ENCODE results near the gene B3GAT2. TPM values are rescaled to one million over a fixed set of nuclear protein-coding genes. Genes with fewer than 3 reads are reported as not detected.
"Not testable (repeated sequence)": the region's sequence is repeated elsewhere in the genome, so short reads cannot be mapped to it uniquely, and the experiment has no call there.

The B3GAT2 gene
- total RNA-seq, 1 donor from 2014 or later: 0.52 TPM

GRCh38 chr6:70967049-70967448, 10.2 kb upstream of the B3GAT2 start:
- H3K27me3 ChIP-seq (ENCODE audit: control insufficient read depth in 3 of 3, insufficient read depth in 3 of 3, low read length in 3 of 3): no peaks in the 10 kb centered on the region
- no peaks in the 10 kb centered on the region for H3K4me1 ChIP-seq (ENCODE audit: control insufficient read depth in 3 of 3, insufficient read depth in 3 of 3, low read length in 3 of 3)
- H3K36me3 ChIP-seq (ENCODE audit: control insufficient read depth in 3 of 3, insufficient read depth in 3 of 3, low read length in 3 of 3): no peaks in the 10 kb centered on the region
- no peaks in the 10 kb centered on the region for H3K9me3 ChIP-seq (ENCODE audit: control insufficient read depth in 3 of 3, low read length in 3 of 3)
- no peak overlapping the region for H3K27ac ChIP-seq (ENCODE audit: low read depth, low read length)
- H3K9ac ChIP-seq (ENCODE audit: low read depth in 1 of 3, low read length in 3 of 3): no peak overlapping the region
- H3K4me3 ChIP-seq (ENCODE audit: low read length in 3 of 3): no peak overlapping the region

GRCh38 chr6:70957284-70957617, 391 bp upstream of the B3GAT2 start:
- H3K4me3 ChIP-seq (ENCODE audit: low read length in 3 of 3): peak overlapping the region; percentile 60 to 74 (median 66)
- no peak overlapping the region for H3K27ac ChIP-seq (ENCODE audit: low read depth, low read length)
- H3K27me3 ChIP-seq (ENCODE audit: control insufficient read depth in 3 of 3, insufficient read depth in 3 of 3, low read length in 3 of 3): peaks cover 24 to 45% (median 29%) of the 10 kb centered on the region in 3 donors
- no peaks in the 10 kb centered on the region for H3K36me3 ChIP-seq (ENCODE audit: control insufficient read depth in 3 of 3, insufficient read depth in 3 of 3, low read length in 3 of 3)
- H3K9me3 ChIP-seq (ENCODE audit: control insufficient read depth in 3 of 3, low read length in 3 of 3): no peaks in the 10 kb centered on the region
- peaks cover 13 to 20% (median 17%) of the 10 kb centered on the region in 3 donors for H3K4me1 ChIP-seq (ENCODE audit: control insufficient read depth in 3 of 3, insufficient read depth in 3 of 3, low read length in 3 of 3)
- peak overlapping the region; percentile 14 to 47 (median 23) for H3K9ac ChIP-seq (ENCODE audit: low read depth in 1 of 3, low read length in 3 of 3)

DNA sequence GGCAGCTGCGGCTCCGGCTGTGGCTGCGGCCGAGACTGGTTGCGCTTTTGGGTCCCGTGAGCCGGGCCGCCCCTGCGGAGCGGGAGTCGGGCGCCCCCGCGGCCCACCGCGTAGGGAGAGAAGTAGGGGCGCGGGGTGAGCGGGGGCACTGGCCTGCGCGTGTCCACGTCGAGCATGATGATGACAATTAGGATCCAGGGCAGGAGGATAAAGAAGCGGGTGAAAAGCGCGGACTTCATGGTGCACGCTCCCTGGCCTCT, 739 bp downstream of the B3GAT2 start:
- Histone ChIP-seq H3K4me1 (ENCODE audit: control insufficient read depth in 3 of 3, insufficient read depth in 3 of 3, low read length in 3 of 3) (peaks cover 13 to 20% (median 17%) of the 10 kb centered on the region in 3 donors), H3K27me3 (ENCODE audit: control insufficient read depth in 3 of 3, insufficient read depth in 3 of 3, low read length in 3 of 3) (peaks cover 24 to 45% (median 29%) of the 10 kb centered on the region in 3 donors), H3K9ac (ENCODE audit: low read depth in 1 of 3, low read length in 3 of 3) (peak overlapping the region in 1 of 3 donors; percentile 33), H3K27ac (ENCODE audit: low read depth, low read length) (no peak overlapping the region), H3K9me3 (ENCODE audit: control insufficient read depth in 3 of 3, low read length in 3 of 3) (no peaks in the 10 kb centered on the region), H3K36me3 (ENCODE audit: control insufficient read depth in 3 of 3, insufficient read depth in 3 of 3, low read length in 3 of 3) (no peaks in the 10 kb centered on the region), H3K4me3 (ENCODE audit: low read length in 3 of 3) (peak overlapping the region; percentile 45 to 74 (median 66))

GRCh38 chr6:70955441-70956190, 1.2 kb downstream of the B3GAT2 start:
- H3K9me3 ChIP-seq (ENCODE audit: control insufficient read depth in 3 of 3, low read length in 3 of 3): no peaks in the 10 kb centered on the region

GRCh38 chr6:70954750-70955149, 2.1 kb downstream of the B3GAT2 start:
- Histone ChIP-seq H3K9ac (ENCODE audit: low read depth in 1 of 3, low read length in 3 of 3) (no peak overlapping the region), H3K9me3 (ENCODE audit: control insufficient read depth in 3 of 3, low read length in 3 of 3) (no peaks in the 10 kb centered on the region), H3K27me3 (ENCODE audit: control insufficient read depth in 3 of 3, insufficient read depth in 3 of 3, low read length in 3 of 3) (peaks cover 24 to 45% (median 29%) of the 10 kb centered on the region in 3 donors), H3K27ac (ENCODE audit: low read depth, low read length) (no peak overlapping the region), H3K36me3 (ENCODE audit: control insufficient read depth in 3 of 3, insufficient read depth in 3 of 3, low read length in 3 of 3) (no peaks in the 10 kb centered on the region), H3K4me3 (ENCODE audit: low read length in 3 of 3) (no peak overlapping the region), H3K4me1 (ENCODE audit: control insufficient read depth in 3 of 3, insufficient read depth in 3 of 3, low read length in 3 of 3) (peaks cover 13 to 20% (median 17%) of the 10 kb centered on the region in 3 donors)

More at GRCh38 chr6:70955441-70956190, 1.2 kb downstream of the B3GAT2 start:
- Histone ChIP-seq H3K9ac (ENCODE audit: low read depth in 1 of 3, low read length in 3 of 3) (peak overlapping the region in 1 of 3 donors; percentile 64), H3K36me3 (ENCODE audit: control insufficient read depth in 3 of 3, insufficient read depth in 3 of 3, low read length in 3 of 3) (no peaks in the 10 kb centered on the region), H3K4me1 (ENCODE audit: control insufficient read depth in 3 of 3, insufficient read depth in 3 of 3, low read length in 3 of 3) (peaks cover 13 to 20% (median 17%) of the 10 kb centered on the region in 3 donors), H3K27me3 (ENCODE audit: control insufficient read depth in 3 of 3, insufficient read depth in 3 of 3, low read length in 3 of 3) (peaks cover 24 to 45% (median 29%) of the 10 kb centered on the region in 3 donors), H3K4me3 (ENCODE audit: low read length in 3 of 3) (peak overlapping the region; percentile 45 to 74 (median 66)), H3K27ac (ENCODE audit: low read depth, low read length) (no peak overlapping the region)

DNA sequence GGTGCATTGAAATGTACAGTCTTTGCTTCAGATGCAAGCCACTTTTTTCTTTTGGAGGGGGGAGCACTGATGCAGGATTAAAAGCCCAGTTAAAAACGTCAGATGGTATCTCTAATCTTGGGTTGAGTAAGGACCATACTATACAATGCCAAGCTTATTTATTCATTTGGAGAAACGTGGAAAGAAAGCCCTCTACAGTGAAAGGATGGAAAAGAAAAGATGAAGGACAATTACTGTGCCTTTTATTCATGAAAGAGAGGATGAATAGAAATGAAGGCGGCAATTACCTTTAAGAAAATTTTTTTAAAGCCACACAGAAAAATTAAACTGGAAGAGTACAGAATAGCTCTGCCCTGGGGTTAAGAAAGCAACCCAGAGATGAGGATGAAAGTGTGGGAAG, 2.7 kb downstream of the B3GAT2 start:
- Histone ChIP-seq H3K9me3 (ENCODE audit: control insufficient read depth in 3 of 3, low read length in 3 of 3) (no peaks in the 10 kb centered on the region), H3K9ac (ENCODE audit: low read depth in 1 of 3, low read length in 3 of 3) (no peak overlapping the region), H3K27ac (ENCODE audit: low read depth, low read length) (no peak overlapping the region), H3K27me3 (ENCODE audit: control insufficient read depth in 3 of 3, insufficient read depth in 3 of 3, low read length in 3 of 3) (peaks cover 24 to 43% (median 29%) of the 10 kb centered on the region in 3 donors), H3K4me3 (ENCODE audit: low read length in 3 of 3) (no peak overlapping the region), H3K4me1 (ENCODE audit: control insufficient read depth in 3 of 3, insufficient read depth in 3 of 3, low read length in 3 of 3) (peaks cover 13 to 20% (median 17%) of the 10 kb centered on the region in 3 donors), H3K36me3 (ENCODE audit: control insufficient read depth in 3 of 3, insufficient read depth in 3 of 3, low read length in 3 of 3) (no peaks in the 10 kb centered on the region)

GRCh38 chr6:70952608-70953165, 4.2 kb downstream of the B3GAT2 start:
- Histone ChIP-seq H3K9ac (ENCODE audit: low read depth in 1 of 3, low read length in 3 of 3) (no peak overlapping the region), H3K36me3 (ENCODE audit: control insufficient read depth in 3 of 3, insufficient read depth in 3 of 3, low read length in 3 of 3) (no peaks in the 10 kb centered on the region), H3K27ac (ENCODE audit: low read depth, low read length) (no peak overlapping the region), H3K4me1 (ENCODE audit: control insufficient read depth in 3 of 3, insufficient read depth in 3 of 3, low read length in 3 of 3) (peaks cover 13 to 20% (median 17%) of the 10 kb centered on the region in 3 donors), H3K27me3 (ENCODE audit: control insufficient read depth in 3 of 3, insufficient read depth in 3 of 3, low read length in 3 of 3) (peaks cover 23 to 29% (median 24%) of the 10 kb centered on the region in 3 donors), H3K4me3 (ENCODE audit: low read length in 3 of 3) (no peak overlapping the region), H3K9me3 (ENCODE audit: control insufficient read depth in 3 of 3, low read length in 3 of 3) (no peaks in the 10 kb centered on the region)

GRCh38 chr6:70944321-70944720, 12.5 kb downstream of the B3GAT2 start:
- not testable (repeated sequence) for H3K36me3 ChIP-seq (ENCODE audit: control insufficient read depth in 3 of 3, insufficient read depth in 3 of 3, low read length in 3 of 3); H3K27ac ChIP-seq (ENCODE audit: low read depth, low read length); H3K27me3 ChIP-seq (ENCODE audit: control insufficient read depth in 3 of 3, insufficient read depth in 3 of 3, low read length in 3 of 3); H3K9me3 ChIP-seq (ENCODE audit: control insufficient read depth in 3 of 3, low read length in 3 of 3); H3K4me1 ChIP-seq (ENCODE audit: control insufficient read depth in 3 of 3, insufficient read depth in 3 of 3, low read length in 3 of 3); H3K4me3 ChIP-seq (ENCODE audit: low read length in 3 of 3); H3K9ac ChIP-seq (ENCODE audit: low read depth in 1 of 3, low read length in 3 of 3)

GRCh38 chr6:70933853-70934252, 23.0 kb downstream of the B3GAT2 start:
- Histone ChIP-seq H3K9ac (ENCODE audit: low read depth in 1 of 3, low read length in 3 of 3) (no peak overlapping the region), H3K4me3 (ENCODE audit: low read length in 3 of 3) (no peak overlapping the region), H3K36me3 (ENCODE audit: control insufficient read depth in 3 of 3, insufficient read depth in 3 of 3, low read length in 3 of 3) (no peaks in the 10 kb centered on the region), H3K27me3 (ENCODE audit: control insufficient read depth in 3 of 3, insufficient read depth in 3 of 3, low read length in 3 of 3) (no peaks in the 10 kb centered on the region), H3K4me1 (ENCODE audit: control insufficient read depth in 3 of 3, insufficient read depth in 3 of 3, low read length in 3 of 3) (no peaks in the 10 kb centered on the region), H3K27ac (ENCODE audit: low read depth, low read length) (no peak overlapping the region), H3K9me3 (ENCODE audit: control insufficient read depth in 3 of 3, low read length in 3 of 3) (no peaks in the 10 kb centered on the region)

DNA sequence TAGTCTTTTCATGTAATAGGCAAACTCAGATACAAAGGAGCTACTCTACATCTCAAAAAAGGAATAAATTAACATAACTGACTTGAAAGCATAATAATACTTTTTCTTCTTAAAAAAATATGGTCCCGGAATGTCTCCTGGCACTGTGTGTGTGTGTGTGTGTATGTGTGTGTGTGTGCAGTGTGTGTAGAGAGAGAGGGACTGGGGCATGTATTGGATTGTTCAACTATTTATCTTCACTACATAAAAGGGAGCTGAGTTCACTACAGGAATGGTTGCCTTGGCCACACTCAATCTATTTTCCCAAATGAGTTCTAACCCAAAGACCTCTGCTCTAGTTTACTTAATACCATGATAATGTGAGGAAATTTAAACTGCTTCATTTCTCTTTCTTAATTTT, 51.1 kb downstream of the B3GAT2 start:
- Histone ChIP-seq H3K4me3 (ENCODE audit: low read length in 3 of 3) (no peak overlapping the region), H3K9me3 (ENCODE audit: control insufficient read depth in 3 of 3, low read length in 3 of 3) (no peaks in the 10 kb centered on the region), H3K4me1 (ENCODE audit: control insufficient read depth in 3 of 3, insufficient read depth in 3 of 3, low read length in 3 of 3) (no peaks in the 10 kb centered on the region), H3K36me3 (ENCODE audit: control insufficient read depth in 3 of 3, insufficient read depth in 3 of 3, low read length in 3 of 3) (no peaks in the 10 kb centered on the region), H3K9ac (ENCODE audit: low read depth in 1 of 3, low read length in 3 of 3) (no peak overlapping the region), H3K27ac (ENCODE audit: low read depth, low read length) (no peak overlapping the region), H3K27me3 (ENCODE audit: control insufficient read depth in 3 of 3, insufficient read depth in 3 of 3, low read length in 3 of 3) (no peaks in the 10 kb centered on the region)
